A673 (cell line): ENCODE measurements around the gene CYTL1. TPM values are rescaled to one million over a fixed set of nuclear protein-coding genes. Genes with fewer than 3 reads are reported as not detected.

Experiments used
- BruUV-seq: library from RNA; stranded (reverse); fragments of 400-500 nt; replicated peaks from 2 replicates; lab custom pipeline; 2021; lab: Mats Ljungman, UMichigan
- CTCF ChIA-PET: fragments of 300-600 bp; sonication (Branson Sonifier 250); formaldehyde crosslinking; loops from one replicate; lab custom pipeline; 2022; ENCODE audit warnings: antibody characterized with exemption; lab: Charles Lee
- POLR2A ChIA-PET: fragments of 300-600 bp; sonication (Branson Sonifier 250); formaldehyde crosslinking; loops from one replicate; lab custom pipeline; 2022; ENCODE audit warnings: antibody characterized with exemption; ENCODE audit not compliant: low non-redundant PET; lab: Charles Lee
- DNase-seq: peaks from one replicate; pipeline ENCODE4 v3.0.0-alpha.2; 2015; ENCODE audit warnings: low spot score
- H3K27ac ChIP-seq: fragments of 200-600 bp; sonication (generic); 2 replicates; pipeline ENCODE4 v1.5.1; 2016; ENCODE audit warnings: mixed run types, low read depth, mild to moderate bottlenecking, mixed read lengths, antibody characterized with exemption, low read length; ENCODE audit not compliant: poor library complexity, severe bottlenecking
- H3K27me3 ChIP-seq: fragments of 200-600 bp; sonication (generic); replicated peaks from 2 replicates; pipeline ENCODE4 v1.6.1; 2017; ENCODE audit warnings: mixed run types, low read depth, mild to moderate bottlenecking, mixed read lengths, antibody characterized with exemption, low read length; ENCODE audit not compliant: insufficient read depth, poor library complexity
- H3K36me3 ChIP-seq: fragments of 200-600 bp; sonication (generic); 2 replicates; pipeline ENCODE4 v1.6.1; 2016; ENCODE audit warnings: mixed run types, mild to moderate bottlenecking, mixed read lengths, antibody characterized with exemption, low read length; ENCODE audit not compliant: insufficient read depth, poor library complexity, severe bottlenecking
- H3K4me1 ChIP-seq: fragments of 200-600 bp; sonication (generic); 2 replicates; pipeline ENCODE4 v1.6.1; 2017; ENCODE audit warnings: mixed run types, mild to moderate bottlenecking, mixed read lengths, antibody characterized with exemption, low read length; ENCODE audit not compliant: insufficient read depth, poor library complexity, severe bottlenecking
- H3K4me3 ChIP-seq: fragments of 200-600 bp; sonication (generic); 2 replicates; pipeline ENCODE4 v1.5.1; 2016; ENCODE audit warnings: low read depth, mixed run types, mild to moderate bottlenecking, mixed read lengths, low read length; ENCODE audit not compliant: poor library complexity, severe bottlenecking
- H3K9me3 ChIP-seq: fragments of 200-600 bp; sonication (generic); 2 replicates; pipeline ENCODE4 v1.6.1; 2016; ENCODE audit warnings: mixed run types, low read depth, mild to moderate bottlenecking, mixed read lengths, antibody characterized with exemption, low read length; ENCODE audit not compliant: poor library complexity, severe bottlenecking
- EZH2 ChIP-seq: fragments of 200-600 bp; sonication (generic); IDR thresholded peaks from 2 replicates; pipeline ENCODE4 v1.6.1; 2017; ENCODE audit warnings: borderline replicate concordance, low read depth, mild to moderate bottlenecking, mixed read lengths, antibody characterized with exemption, low read length; ENCODE audit not compliant: poor library complexity, severe bottlenecking
- intact Hi-C: fragments of 100-400 bp; cut with micrococcal nuclease; formaldehyde crosslinking; loops from one replicate; pipeline ENCODE4 v1.10.0; 2022; ENCODE audit not compliant: unreplicated experiment
- total RNA-seq: library from RNA; stranded (reverse); gene quantifications from 2 replicates; pipeline ENCODE4 v1.2.3, GENCODE V29; 2021
- TF ChIP-seq, protein P1 (sequence below): fragments of 300-800, 200-600 bp; sonication (generic); conservative IDR thresholded peaks from 2 replicates; pipeline ENCODE4 v1.5.1; 2017; ENCODE audit warnings: low read depth, mild to moderate bottlenecking, antibody characterized with exemption, low read length, moderate library complexity, mixed read lengths

CYTL1 gene
- total RNA-seq, 1 experiment from 2014 or later = 7.5 TPM

DNA sequence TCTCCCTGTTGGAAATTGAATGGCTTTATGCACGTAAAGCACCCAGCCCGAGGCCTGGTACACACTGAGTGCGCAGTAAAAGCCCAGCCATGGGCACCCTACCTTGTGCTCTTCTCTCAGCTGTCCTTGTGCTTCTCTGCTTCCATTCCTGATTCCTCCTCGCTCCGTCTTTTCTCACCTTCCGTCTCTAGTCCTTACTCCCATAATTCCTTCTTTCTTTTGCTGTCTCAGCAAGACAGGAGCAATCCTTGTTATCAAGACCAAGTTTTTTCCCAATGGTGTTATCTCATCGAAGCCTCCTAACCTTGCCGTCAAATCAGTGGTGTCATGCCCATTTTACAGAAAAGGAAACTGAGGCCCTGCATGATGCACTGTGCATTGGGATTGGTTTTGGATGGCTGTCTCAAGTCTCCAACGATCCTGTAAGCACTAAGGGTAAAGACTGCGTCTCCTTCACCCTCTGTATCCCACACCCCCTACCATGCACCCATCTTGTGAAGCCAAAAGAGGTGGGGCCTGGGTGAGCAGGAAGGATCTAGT, 30.1 kb downstream of the CYTL1 start:
- no peaks in the 10 kb centered on the region for H3K27me3 ChIP-seq
- intact Hi-C loops = no loop called here
- no peak overlapping the region for H3K4me3 ChIP-seq
- H3K9me3 ChIP-seq = no peaks in the 10 kb centered on the region
- H3K4me1 ChIP-seq = no peaks in the 10 kb centered on the region
- TF ChIP-seq EZH2 = no peak
- TF ChIP-seq, protein P1, sequence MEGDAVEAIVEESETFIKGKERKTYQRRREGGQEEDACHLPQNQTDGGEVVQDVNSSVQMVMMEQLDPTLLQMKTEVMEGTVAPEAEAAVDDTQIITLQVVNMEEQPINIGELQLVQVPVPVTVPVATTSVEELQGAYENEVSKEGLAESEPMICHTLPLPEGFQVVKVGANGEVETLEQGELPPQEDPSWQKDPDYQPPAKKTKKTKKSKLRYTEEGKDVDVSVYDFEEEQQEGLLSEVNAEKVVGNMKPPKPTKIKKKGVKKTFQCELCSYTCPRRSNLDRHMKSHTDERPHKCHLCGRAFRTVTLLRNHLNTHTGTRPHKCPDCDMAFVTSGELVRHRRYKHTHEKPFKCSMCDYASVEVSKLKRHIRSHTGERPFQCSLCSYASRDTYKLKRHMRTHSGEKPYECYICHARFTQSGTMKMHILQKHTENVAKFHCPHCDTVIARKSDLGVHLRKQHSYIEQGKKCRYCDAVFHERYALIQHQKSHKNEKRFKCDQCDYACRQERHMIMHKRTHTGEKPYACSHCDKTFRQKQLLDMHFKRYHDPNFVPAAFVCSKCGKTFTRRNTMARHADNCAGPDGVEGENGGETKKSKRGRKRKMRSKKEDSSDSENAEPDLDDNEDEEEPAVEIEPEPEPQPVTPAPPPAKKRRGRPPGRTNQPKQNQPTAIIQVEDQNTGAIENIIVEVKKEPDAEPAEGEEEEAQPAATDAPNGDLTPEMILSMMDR = no peak
- CTCF ChIA-PET = no interaction called here
- H3K27ac ChIP-seq = no peak overlapping the region
- no peak for DNase-seq
- POLR2A ChIA-PET = no interaction called here
- H3K36me3 ChIP-seq = no peaks in the 10 kb centered on the region
- BruUV-seq = no TSS peak

DNA sequence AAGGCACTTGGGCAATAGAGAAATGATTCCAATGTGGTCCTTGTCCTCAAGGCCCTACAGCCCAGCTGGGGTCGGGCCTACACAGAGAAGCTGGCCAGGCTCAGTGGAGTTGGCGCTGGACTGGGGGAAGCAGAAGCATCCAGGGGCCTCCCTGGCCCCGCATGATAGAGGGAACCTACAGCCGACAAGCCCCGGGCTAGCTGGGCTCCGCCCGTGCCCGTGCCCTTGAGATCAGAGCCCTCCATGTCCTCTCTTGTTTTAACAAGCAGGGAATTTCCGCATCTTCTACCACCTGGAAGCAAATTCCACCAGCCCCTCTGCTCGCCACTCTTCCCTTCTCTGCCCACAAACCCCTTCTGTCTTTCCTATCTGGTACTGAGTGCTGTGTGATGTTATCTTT, 31.6 kb downstream of the CYTL1 start:
- CTCF ChIA-PET = no interaction called here
- no peak overlapping the region for H3K4me3 ChIP-seq

DNA sequence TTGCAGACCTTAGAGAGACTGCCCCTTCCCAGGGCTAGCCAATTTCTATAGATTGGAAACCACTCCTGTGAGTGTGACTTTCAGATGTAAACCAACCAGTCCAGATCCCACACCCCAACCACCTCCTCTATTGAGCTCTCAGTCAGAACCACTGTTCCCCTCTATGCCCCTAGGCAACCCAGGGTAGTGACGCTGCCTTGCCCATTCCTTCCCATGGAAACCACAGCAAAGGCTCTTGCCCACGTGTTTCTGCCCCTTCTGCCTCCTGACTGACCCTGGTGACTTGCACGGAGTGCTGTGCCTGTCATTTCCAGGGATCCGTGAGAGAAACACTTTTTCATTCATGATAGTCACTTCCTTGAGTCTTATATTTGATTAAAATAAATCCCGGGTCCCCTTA, 32.4 kb downstream of the CYTL1 start:
- intact Hi-C loops = no loop called here
- no peaks in the 10 kb centered on the region for H3K9me3 ChIP-seq
- H3K27me3 ChIP-seq = no peaks in the 10 kb centered on the region
- H3K4me1 ChIP-seq = no peaks in the 10 kb centered on the region
- no peak overlapping the region for H3K4me3 ChIP-seq
- TF ChIP-seq, protein P1 = no peak
- no peak for TF ChIP-seq EZH2
- ChIA-PET POLR2A (no interaction called here), CTCF (no interaction called here)
- BruUV-seq = no TSS peak
- DNase-seq = no peak
- H3K36me3 ChIP-seq = no peaks in the 10 kb centered on the region
- H3K27ac ChIP-seq = no peak overlapping the region

More for the DNA sequence above, 31.6 kb downstream of the CYTL1 start:
- TF ChIP-seq, protein P1 = no peak
- TF ChIP-seq EZH2 = no peak
- POLR2A ChIA-PET = no interaction called here
- no peaks in the 10 kb centered on the region for H3K4me1 ChIP-seq
- DNase-seq = no peak
- intact Hi-C loops = no loop called here
- BruUV-seq = no TSS peak
- no peaks in the 10 kb centered on the region for H3K9me3 ChIP-seq
- no peaks in the 10 kb centered on the region for H3K27me3 ChIP-seq
- no peaks in the 10 kb centered on the region for H3K36me3 ChIP-seq
- no peak overlapping the region for H3K27ac ChIP-seq
